PFSK-1 (cell line): ENCODE measurements around the gene GSDME.

Experiments used
- FOXP2 ChIP-seq: optimal IDR thresholded peaks from 2 replicates; pipeline ENCODE3; 2011; ENCODE audit warnings: borderline replicate concordance, control low read depth, inconsistent platforms; ENCODE audit not compliant: insufficient read depth; ENCODE audit errors: extremely low read length, extremely low read depth
- POLR2AphosphoS5 ChIP-seq: IDR thresholded peaks from 2 replicates; pipeline ENCODE4 v1.6.1; 2012; ENCODE audit warnings: low read depth, mild to moderate bottlenecking, control low read depth, low read length, moderate library complexity
- SIN3A ChIP-seq: IDR thresholded peaks from 2 replicates; pipeline ENCODE4 v1.6.1; 2012; ENCODE audit warnings: mild to moderate bottlenecking, low read length, moderate library complexity, borderline replicate concordance; ENCODE audit not compliant: insufficient read depth
- TAF1 ChIP-seq: IDR thresholded peaks from 2 replicates; pipeline ENCODE4 v1.6.1; 2012; ENCODE audit warnings: low read length, control low read depth, borderline replicate concordance; ENCODE audit not compliant: insufficient read depth
- TF ChIP-seq, protein P1 (sequence below), 2 experiments: IDR thresholded peaks; 2 replicates each; pipeline versions ENCODE4 v1.6.1 to v1.8.0; 2011 to 2012; ENCODE audit warnings: low read depth in 2 of 2, low read length in 2 of 2, control low read depth in 1 of 2, inconsistent platforms in 1 of 2, mild to moderate bottlenecking in 1 of 2, moderate library complexity in 1 of 2; ENCODE audit not compliant: insufficient read depth in 1 of 2

Gene GSDME

DNA sequence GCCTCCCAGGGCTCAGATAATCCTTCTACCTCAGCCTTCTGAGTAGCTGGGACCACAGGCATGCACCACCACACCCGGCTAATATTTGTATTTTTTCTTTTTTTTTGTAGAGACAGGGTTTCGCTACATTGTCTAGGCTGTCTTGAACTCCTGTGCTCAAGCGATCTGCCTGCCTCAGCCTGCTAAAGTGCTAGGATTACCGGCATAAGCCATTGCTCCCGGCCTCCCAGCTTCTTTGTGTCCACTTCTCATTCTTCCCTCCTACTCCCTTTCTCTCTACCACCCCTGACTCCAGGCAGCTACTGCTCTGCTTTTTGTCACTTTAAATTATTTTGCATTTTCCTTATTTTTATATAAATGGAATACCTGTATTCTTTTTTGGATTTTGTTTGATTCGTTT lies 100.7 kb downstream of the GSDME start:
- TF ChIP-seq POLR2AphosphoS5 (no peak), FOXP2 (no peak), SIN3A (no peak)
- TF ChIP-seq, protein P1, sequence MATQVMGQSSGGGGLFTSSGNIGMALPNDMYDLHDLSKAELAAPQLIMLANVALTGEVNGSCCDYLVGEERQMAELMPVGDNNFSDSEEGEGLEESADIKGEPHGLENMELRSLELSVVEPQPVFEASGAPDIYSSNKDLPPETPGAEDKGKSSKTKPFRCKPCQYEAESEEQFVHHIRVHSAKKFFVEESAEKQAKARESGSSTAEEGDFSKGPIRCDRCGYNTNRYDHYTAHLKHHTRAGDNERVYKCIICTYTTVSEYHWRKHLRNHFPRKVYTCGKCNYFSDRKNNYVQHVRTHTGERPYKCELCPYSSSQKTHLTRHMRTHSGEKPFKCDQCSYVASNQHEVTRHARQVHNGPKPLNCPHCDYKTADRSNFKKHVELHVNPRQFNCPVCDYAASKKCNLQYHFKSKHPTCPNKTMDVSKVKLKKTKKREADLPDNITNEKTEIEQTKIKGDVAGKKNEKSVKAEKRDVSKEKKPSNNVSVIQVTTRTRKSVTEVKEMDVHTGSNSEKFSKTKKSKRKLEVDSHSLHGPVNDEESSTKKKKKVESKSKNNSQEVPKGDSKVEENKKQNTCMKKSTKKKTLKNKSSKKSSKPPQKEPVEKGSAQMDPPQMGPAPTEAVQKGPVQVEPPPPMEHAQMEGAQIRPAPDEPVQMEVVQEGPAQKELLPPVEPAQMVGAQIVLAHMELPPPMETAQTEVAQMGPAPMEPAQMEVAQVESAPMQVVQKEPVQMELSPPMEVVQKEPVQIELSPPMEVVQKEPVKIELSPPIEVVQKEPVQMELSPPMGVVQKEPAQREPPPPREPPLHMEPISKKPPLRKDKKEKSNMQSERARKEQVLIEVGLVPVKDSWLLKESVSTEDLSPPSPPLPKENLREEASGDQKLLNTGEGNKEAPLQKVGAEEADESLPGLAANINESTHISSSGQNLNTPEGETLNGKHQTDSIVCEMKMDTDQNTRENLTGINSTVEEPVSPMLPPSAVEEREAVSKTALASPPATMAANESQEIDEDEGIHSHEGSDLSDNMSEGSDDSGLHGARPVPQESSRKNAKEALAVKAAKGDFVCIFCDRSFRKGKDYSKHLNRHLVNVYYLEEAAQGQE (IDR thresholded peaks at IDR 0.05; ENCODE audit: insufficient read depth in 1 of 2, low read depth in 2 of 2, low read length in 2 of 2) = no peak

DNA sequence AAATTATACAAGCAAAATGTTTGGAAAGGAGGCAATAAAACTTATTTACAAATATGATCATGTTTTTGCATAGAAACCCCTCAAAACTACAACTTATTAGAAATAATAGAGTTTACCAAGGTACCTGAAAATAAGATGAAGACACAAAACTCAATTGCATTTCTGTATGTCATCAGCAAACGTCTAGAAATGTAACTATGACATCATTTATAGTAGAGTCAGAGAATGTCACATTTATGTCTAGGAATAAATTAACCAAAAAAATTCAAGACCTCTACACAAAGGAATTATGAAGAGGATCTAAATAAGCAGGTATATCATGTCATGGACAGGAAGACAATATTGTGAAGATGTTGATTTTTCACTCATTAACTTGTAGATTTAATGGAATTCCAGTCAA lies 103.0 kb downstream of the GSDME start:
- TF ChIP-seq TAF1 (no peak), POLR2AphosphoS5 (no peak), SIN3A (no peak), FOXP2 (no peak)
- TF ChIP-seq, protein P1 (IDR thresholded peaks at IDR 0.05; ENCODE audit: insufficient read depth in 1 of 2, low read depth in 2 of 2, low read length in 2 of 2) = no peak

DNA sequence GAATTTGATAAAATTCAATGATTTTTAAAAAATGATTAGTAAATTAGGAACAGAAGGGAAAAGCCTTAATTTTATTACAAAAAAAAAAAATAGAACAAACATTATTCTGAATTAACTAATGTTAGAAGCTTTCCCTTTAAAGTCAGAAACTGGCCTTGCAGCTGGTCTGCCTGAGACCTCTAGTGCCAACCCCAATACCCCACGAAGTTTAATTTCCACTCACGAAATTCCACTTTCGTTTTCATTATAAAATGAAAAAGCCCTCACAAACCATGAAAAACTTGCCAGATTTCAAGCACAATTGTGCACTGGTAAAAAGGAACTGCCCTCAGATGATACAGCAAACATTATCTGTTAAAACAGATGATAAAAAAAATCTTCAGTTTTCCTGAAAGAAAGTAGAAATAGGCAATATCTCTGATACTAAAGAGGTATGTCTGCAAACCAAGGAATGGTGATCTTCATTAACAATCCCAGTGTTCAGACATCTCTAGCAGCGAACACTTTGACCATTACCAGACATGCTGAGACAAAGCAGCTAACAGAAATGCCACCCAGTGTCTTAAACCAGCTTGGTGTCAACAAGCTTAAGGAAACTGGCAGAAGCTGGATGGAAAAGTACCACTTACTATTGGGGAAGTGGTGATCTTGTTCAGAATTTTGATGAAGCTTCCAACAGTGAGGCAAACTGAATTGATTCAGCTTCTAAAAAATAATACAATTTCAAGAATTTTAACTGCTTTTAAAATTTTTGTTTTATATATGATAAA lies 103.8 kb downstream of the GSDME start:
- no peak for TF ChIP-seq TAF1
- TF ChIP-seq, protein P1 (IDR thresholded peaks at IDR 0.05; ENCODE audit: insufficient read depth in 1 of 2, low read depth in 2 of 2, low read length in 2 of 2) = no peak
- TF ChIP-seq SIN3A = no peak
- TF ChIP-seq POLR2AphosphoS5 = no peak
- no peak for TF ChIP-seq FOXP2

DNA sequence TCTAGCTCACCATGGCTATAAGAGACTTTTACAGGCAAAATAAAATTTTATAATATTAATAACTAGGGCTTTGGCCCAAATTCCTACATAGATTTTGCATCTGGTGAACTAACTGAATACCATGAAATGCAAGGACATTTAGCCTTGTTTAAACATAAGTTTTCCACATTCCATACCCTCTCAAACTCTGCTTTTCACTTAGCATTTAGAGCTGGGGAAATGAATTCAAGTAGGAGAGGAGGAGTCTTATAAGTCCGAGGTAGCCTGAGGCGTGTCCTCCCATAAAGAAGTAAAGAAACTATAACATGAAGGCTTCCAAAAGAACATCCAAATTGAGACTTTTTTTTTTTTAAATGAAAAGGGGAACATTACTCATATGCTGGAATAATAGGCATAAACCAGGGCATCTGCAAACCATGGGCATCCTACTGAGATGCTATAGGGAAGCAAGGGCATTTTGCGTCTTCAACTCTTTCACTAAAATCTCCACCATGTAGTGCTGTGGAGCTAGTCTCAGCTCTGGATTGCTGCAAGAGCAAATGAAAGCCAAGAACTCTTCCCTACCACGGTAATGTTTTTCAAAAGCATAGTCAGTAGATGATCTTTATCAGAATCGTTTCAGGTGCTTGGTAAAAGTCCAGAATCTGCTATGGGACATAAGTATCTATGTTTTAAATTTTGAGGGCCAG lies 104.9 kb downstream of the GSDME start:
- TF ChIP-seq TAF1 (no peak), FOXP2 (no peak), POLR2AphosphoS5 (no peak), SIN3A (no peak)
- TF ChIP-seq, protein P1 (IDR thresholded peaks at IDR 0.05; ENCODE audit: insufficient read depth in 1 of 2, low read depth in 2 of 2, low read length in 2 of 2) = no peak
